HG03378 (cell line): ENCODE measurements around the gene MBD3L1.

Experiments
- ATAC-seq: cut with Tn5 transposase; IDR thresholded peaks from one replicate; pipeline ENCODE4 v1.9.1; 2021; ENCODE audit warnings: mild to moderate bottlenecking, moderate library complexity; ENCODE audit not compliant: unreplicated experiment

The MBD3L1 gene

GRCh38 chr19:8880868-8881488, 48.8 kb downstream of the MBD3L1 start:
- no peak for ATAC-seq

- no peak for ATAC-seq
These were observed 49.3 kb downstream of the MBD3L1 start for GRCh38 chr19:8881512-8881911.

GRCh38 chr19:8884416-8884815, 52.2 kb downstream of the MBD3L1 start:
- no peak for ATAC-seq

- ATAC-seq = no peak
These were observed 55.2 kb downstream of the MBD3L1 start for GRCh38 chr19:8887364-8887763.

DNA sequence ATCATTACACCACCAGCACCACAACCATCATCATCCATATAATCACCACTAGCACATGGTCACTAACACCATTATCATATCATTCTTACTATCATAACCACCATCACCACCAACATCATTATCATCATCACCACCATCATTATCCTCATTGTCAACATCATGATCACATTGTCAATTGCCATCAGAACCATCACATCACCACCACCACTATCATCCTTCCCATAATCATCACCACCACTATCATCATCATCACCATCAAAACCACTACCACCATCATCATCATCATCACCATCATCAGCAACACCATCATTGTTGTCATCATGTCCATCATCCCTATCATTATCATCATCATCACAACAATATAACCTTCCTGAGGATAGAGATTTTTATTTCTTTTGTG, 58.1 kb downstream of the MBD3L1 start:
- no peak for ATAC-seq
